ENCODE data around the gene GJA9.

GJA9 gene

GRCh38 chr1:38899560-38899959, 18.2 kb upstream of the GJA9 start:
- DNase-seq (ENCODE audit: low read depth) = no peak
- no peak for TF ChIP-seq CTCF (IDR thresholded peaks at IDR 0.05; ENCODE audit: low read length, missing control alignments)
- H3K4me3 ChIP-seq (replicated peaks; ENCODE audit: low read depth, low read length) = no peak overlapping the region

- no peak for DNase-seq (ENCODE audit: low read depth)
- no peak overlapping the region for H3K4me3 ChIP-seq (replicated peaks; ENCODE audit: low read depth, low read length)
- no peak for TF ChIP-seq CTCF (IDR thresholded peaks at IDR 0.05; ENCODE audit: low read length, missing control alignments)
Observed at GRCh38 chr1:38898653-38899230, 17.4 kb upstream of the GJA9 start.

- H3K4me3 ChIP-seq (replicated peaks; ENCODE audit: low read depth, low read length) = no peak overlapping the region
- no peak for TF ChIP-seq CTCF (IDR thresholded peaks at IDR 0.05; ENCODE audit: low read length, missing control alignments)
- no peak for DNase-seq (ENCODE audit: low read depth)
Observed at GRCh38 chr1:38896169-38896568, 14.8 kb upstream of the GJA9 start.

GRCh38 chr1:38892976-38893375, 11.6 kb upstream of the GJA9 start:
- H3K4me3 ChIP-seq (replicated peaks; ENCODE audit: low read depth, low read length) = no peak overlapping the region
- no peak for TF ChIP-seq CTCF (IDR thresholded peaks at IDR 0.05; ENCODE audit: low read length, missing control alignments)
- DNase-seq (ENCODE audit: low read depth) = no peak

- no peak for DNase-seq (ENCODE audit: low read depth)
- H3K4me3 ChIP-seq (replicated peaks; ENCODE audit: low read depth, low read length) = no peak overlapping the region
- TF ChIP-seq CTCF (IDR thresholded peaks at IDR 0.05; ENCODE audit: low read length, missing control alignments) = no peak
Observed at GRCh38 chr1:38891753-38892152, 10.4 kb upstream of the GJA9 start.

- TF ChIP-seq CTCF (IDR thresholded peaks at IDR 0.05; ENCODE audit: low read length, missing control alignments) = no peak
- no peak overlapping the region for H3K4me3 ChIP-seq (replicated peaks; ENCODE audit: low read depth, low read length)
- no peak for DNase-seq (ENCODE audit: low read depth)
Observed at GRCh38 chr1:38889589-38889988, 8.2 kb upstream of the GJA9 start.
